ENCODE results near the gene PABPN1L. TPM values are rescaled to one million over a fixed set of nuclear protein-coding genes. Genes with fewer than 3 reads are reported as not detected.

The PABPN1L gene
- polyA plus RNA-seq, 1 experiment = not detected

GRCh38 chr16:88838566-88838965 is 27.9 kb downstream of the PABPN1L start:
- Histone ChIP-seq H3K4me3 (ENCODE audit: low read depth, low read length) (no peak overlapping the region), H3K9me3 (ENCODE audit: control insufficient read depth, insufficient read depth, low read length) (no peaks in the 10 kb centered on the region), H3K27ac (ENCODE audit: low read depth, low read length) (no peak overlapping the region), H3K27me3 (ENCODE audit: control insufficient read depth, insufficient read depth, low read length) (no peaks in the 10 kb centered on the region)
- DNase-seq (ENCODE audit: low read depth, low spot score) = no peak
- no peak for TF ChIP-seq CTCF (IDR thresholded peaks at IDR 0.05; ENCODE audit: low read depth, low read length)
- ChIA-PET CTCF (no interaction called here), POLR2A (no interaction called here)

- POLR2A ChIA-PET = no interaction called here
- no peaks in the 10 kb centered on the region for H3K27me3 ChIP-seq (ENCODE audit: control insufficient read depth, insufficient read depth, low read length)
- no peak for TF ChIP-seq CTCF (IDR thresholded peaks at IDR 0.05; ENCODE audit: low read depth, low read length)
Observed at GRCh38 chr16:88837806-88838205, 28.7 kb downstream of the PABPN1L start.

GRCh38 chr16:88836791-88837190 is 29.7 kb downstream of the PABPN1L start:
- no peaks in the 10 kb centered on the region for H3K27me3 ChIP-seq (ENCODE audit: control insufficient read depth, insufficient read depth, low read length)
- no peak overlapping the region for H3K27ac ChIP-seq (ENCODE audit: low read depth, low read length)
- ChIA-PET POLR2A (interaction anchor here (0.9 kb wide), 1 partner anchor 24 kb away, joined by 3 read pairs; no protein-coding TSS in a partner anchor), CTCF (no interaction called here)
- no peak for TF ChIP-seq CTCF (IDR thresholded peaks at IDR 0.05; ENCODE audit: low read depth, low read length)
- no peak overlapping the region for H3K4me3 ChIP-seq (ENCODE audit: low read depth, low read length)
- no peak for DNase-seq (ENCODE audit: low read depth, low spot score)
- H3K9me3 ChIP-seq (ENCODE audit: control insufficient read depth, insufficient read depth, low read length) = no peaks in the 10 kb centered on the region

More at GRCh38 chr16:88837806-88838205, 28.7 kb downstream of the PABPN1L start:
- H3K4me3 ChIP-seq (ENCODE audit: low read depth, low read length) = no peak overlapping the region
- no peaks in the 10 kb centered on the region for H3K9me3 ChIP-seq (ENCODE audit: control insufficient read depth, insufficient read depth, low read length)
- no peak overlapping the region for H3K27ac ChIP-seq (ENCODE audit: low read depth, low read length)
- CTCF ChIA-PET = no interaction called here
- no peak for DNase-seq (ENCODE audit: low read depth, low spot score)

- no peaks in the 10 kb centered on the region for H3K9me3 ChIP-seq (ENCODE audit: control insufficient read depth, insufficient read depth, low read length)
- DNase-seq (ENCODE audit: low read depth, low spot score) = no peak
- TF ChIP-seq CTCF (IDR thresholded peaks at IDR 0.05; ENCODE audit: low read depth, low read length) = no peak
- CTCF ChIA-PET = no interaction called here
- no peak overlapping the region for H3K27ac ChIP-seq (ENCODE audit: low read depth, low read length)
- POLR2A ChIA-PET = no interaction called here
- H3K27me3 ChIP-seq (ENCODE audit: control insufficient read depth, insufficient read depth, low read length) = no peaks in the 10 kb centered on the region
- no peak overlapping the region for H3K4me3 ChIP-seq (ENCODE audit: low read depth, low read length)
Observed at GRCh38 chr16:88835818-88836217, 30.6 kb downstream of the PABPN1L start.

GRCh38 chr16:88835383-88835782 is 31.1 kb downstream of the PABPN1L start:
- H3K9me3 ChIP-seq (ENCODE audit: control insufficient read depth, insufficient read depth, low read length) = no peaks in the 10 kb centered on the region
- H3K27ac ChIP-seq (ENCODE audit: low read depth, low read length) = no peak overlapping the region
- CTCF ChIA-PET = no interaction called here
- TF ChIP-seq CTCF (IDR thresholded peaks at IDR 0.05; ENCODE audit: low read depth, low read length) = no peak
- POLR2A ChIA-PET = no interaction called here
- no peak for DNase-seq (ENCODE audit: low read depth, low spot score)
- H3K27me3 ChIP-seq (ENCODE audit: control insufficient read depth, insufficient read depth, low read length) = no peaks in the 10 kb centered on the region
- H3K4me3 ChIP-seq (ENCODE audit: low read depth, low read length) = no peak overlapping the region
